Gastroesophageal sphincter (tissue), 4 donors: ENCODE measurements around the gene SLC35A2. TPM values are rescaled to one million over a fixed set of nuclear protein-coding genes. Genes with fewer than 3 reads are reported as not detected.

Source experiments
- ATAC-seq: fragments of 150-250 bp; one replicate; pipeline ENCODE4 v1.9.1; 2016; ENCODE audit warnings: mild to moderate bottlenecking, moderate library complexity
- H3K27ac ChIP-seq, 4 donors: fragments of 200-600 bp; sonication (generic) in 3 of 4; 1 replicate in 3 of 4; 2 replicates in 1 of 4; pipeline ENCODE4 v1.5.1; 2016 to 2019
- H3K27me3 ChIP-seq: fragments of 200-600 bp; sonication (generic); one replicate; pipeline ENCODE4 v1.5.1; 2019
- H3K36me3 ChIP-seq, 2 donors: fragments of 200-600 bp; sonication (generic); one replicate each; pipeline ENCODE4 v1.5.1; 2019; ENCODE audit warnings: control low read depth in 1 of 2
- H3K4me1 ChIP-seq, 3 donors: fragments of 200-600 bp; sonication (generic); 1 replicate in 2 of 3; 2 replicates in 1 of 3; pipeline ENCODE4 v1.5.1; 2016 to 2019; ENCODE audit warnings: control low read depth in 2 of 3
- H3K4me3 ChIP-seq, 2 donors: fragments of 200-600 bp; sonication (generic); one replicate each; pipeline ENCODE4 v1.5.1; 2019; ENCODE audit warnings: mild to moderate bottlenecking in 1 of 2, moderate library complexity in 1 of 2
- H3K9me3 ChIP-seq, 3 donors: fragments of 200-600 bp; sonication (generic); one replicate each; pipeline ENCODE4 v1.5.1; 2017 to 2019; ENCODE audit warnings: control low read depth in 2 of 3
- EP300 ChIP-seq: sonication (generic); formaldehyde crosslinking; IDR thresholded peaks from one replicate; pipeline ENCODE4 v1.6.1; 2017; ENCODE audit warnings: antibody characterized with exemption, mild to moderate bottlenecking
- POLR2A ChIP-seq, 2 donors: fragments of 450-650 bp; IDR thresholded peaks; one replicate each; pipeline ENCODE4 v1.6.1; 2017; ENCODE audit warnings: antibody characterized with exemption in 2 of 2, mild to moderate bottlenecking in 2 of 2, moderate library complexity in 1 of 2
- POLR2AphosphoS5 ChIP-seq: sonication (generic); formaldehyde crosslinking; IDR thresholded peaks from one replicate; pipeline ENCODE4 v1.6.1; 2017; ENCODE audit warnings: antibody characterized with exemption
- WGBS, 2 donors: methylation state at CpG; one replicate each; pipeline ENCODE4 v1.1.5; 2018; ENCODE audit warnings: low coverage in 1 of 2; 5-methylcytosine and 5-hydroxymethylcytosine counted together
- total RNA-seq, 4 donors: library from RNA; depleted of rRNA; stranded (reverse); fragments of >200 nt; gene quantifications; one replicate each; pipeline ENCODE4 v1.1.0, GENCODE V29; 2016
- TF ChIP-seq, protein P1 (sequence below), 4 experiments: fragments of 200-600 bp in 2 of 4; fragments of 450-650 bp in 2 of 4; sonication (generic) in 1 of 4; IDR thresholded peaks; one replicate each; pipeline ENCODE4 v1.5.1; 2017 to 2019; ENCODE audit warnings: antibody characterized with exemption in 4 of 4, mild to moderate bottlenecking in 2 of 4, moderate library complexity in 2 of 4

SLC35A2 gene
- total RNA-seq, result 10 to 100 TPM in 3 of 4 donors, 1 to 10 TPM in 1; 8.1 to 12.8 (median 11.9) TPM

- 1 to 37% methylated on average over 14 to 23 of the region's 60 CpGs for WGBS, 2 donors
- Histone ChIP-seq H3K4me1 (peaks cover 0 to 21% (median 0%) of the 10 kb centered on the region in 3 donors), H3K27me3 (no peaks in the 10 kb centered on the region), H3K27ac (peak within 1 kb of the TSS; percentile 74 to 84 (median 82)), H3K9me3 (no peaks in the 10 kb centered on the region), H3K4me3 (peak within 1 kb of the TSS; percentile 64 to 67), H3K36me3 (peaks cover 0 to 27% of the 10 kb centered on the region in 2 donors)
- TF ChIP-seq, protein P1, sequence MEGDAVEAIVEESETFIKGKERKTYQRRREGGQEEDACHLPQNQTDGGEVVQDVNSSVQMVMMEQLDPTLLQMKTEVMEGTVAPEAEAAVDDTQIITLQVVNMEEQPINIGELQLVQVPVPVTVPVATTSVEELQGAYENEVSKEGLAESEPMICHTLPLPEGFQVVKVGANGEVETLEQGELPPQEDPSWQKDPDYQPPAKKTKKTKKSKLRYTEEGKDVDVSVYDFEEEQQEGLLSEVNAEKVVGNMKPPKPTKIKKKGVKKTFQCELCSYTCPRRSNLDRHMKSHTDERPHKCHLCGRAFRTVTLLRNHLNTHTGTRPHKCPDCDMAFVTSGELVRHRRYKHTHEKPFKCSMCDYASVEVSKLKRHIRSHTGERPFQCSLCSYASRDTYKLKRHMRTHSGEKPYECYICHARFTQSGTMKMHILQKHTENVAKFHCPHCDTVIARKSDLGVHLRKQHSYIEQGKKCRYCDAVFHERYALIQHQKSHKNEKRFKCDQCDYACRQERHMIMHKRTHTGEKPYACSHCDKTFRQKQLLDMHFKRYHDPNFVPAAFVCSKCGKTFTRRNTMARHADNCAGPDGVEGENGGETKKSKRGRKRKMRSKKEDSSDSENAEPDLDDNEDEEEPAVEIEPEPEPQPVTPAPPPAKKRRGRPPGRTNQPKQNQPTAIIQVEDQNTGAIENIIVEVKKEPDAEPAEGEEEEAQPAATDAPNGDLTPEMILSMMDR (IDR thresholded peaks at IDR 0.05), result no peak
- TF ChIP-seq POLR2AphosphoS5 (peak; percentile 74), EP300 (no peak), POLR2A (IDR thresholded peaks at IDR 0.05) (peak; percentile 46 to 63)
- ATAC-seq, result peak; percentile 83
These were observed at the start of gene SLC35A2 for GRCh38 chrX:48911412-48912182. TSS of gene SLC35A2 (minus strand) at chrX:48911646. CDS start at chrX:48911636, 10 bp downstream.

DNA sequence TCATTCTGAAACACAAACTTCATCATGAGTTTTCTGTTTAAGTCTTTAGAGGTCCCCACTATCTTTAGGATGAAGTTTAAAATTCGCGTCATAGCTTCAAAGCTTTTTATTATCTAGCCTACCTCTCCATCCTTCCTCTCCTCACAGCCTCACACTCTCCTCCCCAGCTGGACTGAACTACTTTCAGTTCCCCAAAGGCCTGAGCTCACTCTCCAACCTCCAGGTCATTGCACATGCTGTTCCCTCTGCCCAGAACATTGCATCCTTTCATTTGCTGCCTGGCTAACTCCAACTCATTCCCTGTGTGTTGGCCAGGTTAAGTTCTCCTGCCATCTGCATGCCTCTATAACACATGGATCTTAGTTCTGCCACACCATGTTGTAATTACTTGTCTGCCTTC is 48.8 kb upstream of the SLC35A2 start:
- no peak for ATAC-seq
- H3K9me3 ChIP-seq, result no peaks in the 10 kb centered on the region
- H3K27ac ChIP-seq, result peak overlapping the region; percentile 87 to 100 (median 92)
- H3K36me3 ChIP-seq, result peaks cover 0 to 4% of the 10 kb centered on the region in 2 donors
- 87 to 92% methylated on average over 2 of the region's 2 CpGs for WGBS, 2 donors
- H3K4me3 ChIP-seq, result no peak overlapping the region
- TF ChIP-seq EP300, result no peak
- TF ChIP-seq POLR2A (IDR thresholded peaks at IDR 0.05), result no peak
- peak; percentile 24 for TF ChIP-seq POLR2AphosphoS5
- TF ChIP-seq, protein P1 (IDR thresholded peaks at IDR 0.05), result no peak
- no peaks in the 10 kb centered on the region for H3K27me3 ChIP-seq
- H3K4me1 ChIP-seq, result peaks cover 0 to 24% (median 5%) of the 10 kb centered on the region in 3 donors

DNA sequence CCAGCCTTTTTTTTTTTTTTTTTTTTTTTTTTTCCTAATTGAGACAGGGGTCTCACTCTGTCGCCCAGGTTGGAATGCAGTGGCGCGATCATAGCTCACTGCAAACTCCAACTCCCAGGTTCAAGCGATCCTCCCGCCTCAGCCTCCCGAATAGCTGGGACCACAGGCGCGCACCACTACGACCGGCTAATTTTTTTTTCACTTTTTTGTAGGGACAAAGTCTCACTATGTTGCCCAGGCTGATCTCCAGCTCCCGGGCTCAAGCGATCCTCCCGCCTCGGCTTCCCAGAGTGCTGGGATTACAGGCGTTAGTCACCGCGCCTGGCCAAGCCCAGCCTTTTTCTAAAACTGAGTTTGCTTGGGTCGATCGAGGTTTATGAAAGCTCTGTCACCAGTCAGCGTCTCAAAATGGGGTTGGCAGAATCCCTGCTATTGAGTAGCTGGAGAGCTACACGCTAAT is 47.2 kb upstream of the SLC35A2 start:
- H3K4me1 ChIP-seq, result peaks cover 4 to 40% (median 5%) of the 10 kb centered on the region in 3 donors
- peak overlapping the region; percentile 69 to 73 for H3K4me3 ChIP-seq
- no peak for TF ChIP-seq POLR2AphosphoS5
- no peak for TF ChIP-seq POLR2A (IDR thresholded peaks at IDR 0.05)
- TF ChIP-seq EP300, result no peak
- TF ChIP-seq, protein P1 (IDR thresholded peaks at IDR 0.05), result no peak
- peaks cover 0 to 5% of the 10 kb centered on the region in 2 donors for H3K36me3 ChIP-seq
- H3K27me3 ChIP-seq, result no peaks in the 10 kb centered on the region
- WGBS, 2 donors, result 0 to 38% methylated on average over 5 to 9 of the region's 21 CpGs
- ATAC-seq, result peak; percentile 4
- no peaks in the 10 kb centered on the region for H3K9me3 ChIP-seq
- peak overlapping the region; percentile 87 to 100 (median 92) for H3K27ac ChIP-seq

DNA sequence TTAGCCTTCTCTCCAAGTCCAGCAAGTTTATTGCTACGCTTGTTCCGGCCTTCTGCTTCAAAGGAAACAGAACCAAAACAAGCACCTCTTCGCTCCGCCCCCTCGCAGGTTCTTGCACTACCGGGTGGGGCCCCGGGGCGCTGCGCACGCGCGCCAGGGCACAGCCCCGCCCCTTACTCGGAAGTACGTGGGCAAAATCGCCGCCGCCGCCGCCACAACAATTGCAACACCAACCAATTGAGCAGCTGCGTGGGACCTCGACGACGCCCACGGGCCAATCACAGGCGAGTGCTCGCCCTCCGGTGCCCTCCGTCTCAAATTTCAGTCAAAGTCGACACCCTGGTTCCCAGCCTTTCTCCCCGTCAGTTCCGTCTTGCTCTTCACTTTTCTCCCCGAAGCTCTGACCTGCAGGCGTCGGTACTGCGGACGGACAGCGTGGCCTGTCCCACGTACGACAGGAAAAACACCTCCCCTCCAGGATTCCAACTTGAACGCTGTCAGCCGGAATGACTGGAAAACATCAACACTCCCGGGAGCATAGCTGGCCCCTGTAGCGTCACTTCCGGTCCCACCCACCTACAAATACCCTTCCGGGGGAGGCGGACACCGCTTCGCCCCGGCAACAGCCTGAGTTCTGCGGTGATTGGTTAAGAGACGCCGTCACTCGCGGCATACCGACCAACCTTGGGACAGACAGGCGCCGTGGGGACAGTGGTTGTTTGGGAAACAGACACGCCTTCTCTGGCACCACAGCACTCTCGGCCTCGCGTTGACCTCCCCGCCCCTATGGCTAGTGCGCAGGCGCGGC is 46.6 kb upstream of the SLC35A2 start:
- 0% methylated on average over 13 of the region's 66 CpGs; no CpG with 5 or more reads in 1 of the 2 donors for WGBS, 2 donors
- Histone ChIP-seq H3K9me3 (no peaks in the 10 kb centered on the region), H3K4me1 (peaks cover 5 to 46% (median 5%) of the 10 kb centered on the region in 3 donors), H3K36me3 (peaks cover 0 to 5% of the 10 kb centered on the region in 2 donors), H3K4me3 (peak overlapping the region; percentile 73 to 99), H3K27ac (peak overlapping the region; percentile 91 to 100 (median 92)), H3K27me3 (no peaks in the 10 kb centered on the region)
- peak; percentile 94 for ATAC-seq
- TF ChIP-seq POLR2AphosphoS5, result peak; percentile 72
- TF ChIP-seq, protein P1 (IDR thresholded peaks at IDR 0.05), result peak in 1 of 4 experiments; percentile 9
- peak; percentile 41 to 54 for TF ChIP-seq POLR2A (IDR thresholded peaks at IDR 0.05)
- TF ChIP-seq EP300, result no peak
